Left lung (tissue), 10 donors: ENCODE results near the gene SYPL1. TPM values are rescaled to one million over a fixed set of nuclear protein-coding genes. Genes with fewer than 3 reads are reported as not detected.
A peak's percentile ranks its signal among the peaks of the same experiment; 100 is the strongest.

ENCODE experiments used
- ATAC-seq: fragments of 200-7000 bp; cut with Tn5 transposase; one replicate; pipeline ENCODE4 v1.9.1; 2020; ENCODE audit warnings: moderate library complexity
- DNase-seq, 4 donors: peaks; one replicate each; pipeline ENCODE4 v3.0.0-alpha.2; 2013 to 2020
- H3K27ac ChIP-seq, 2 donors: fragments of 200-600 bp; sonication (generic) in 1 of 2; one replicate each; pipeline versions ENCODE4 v1.5.0 to v1.8.0; 2020 to 2021
- H3K27me3 ChIP-seq, 2 donors: fragments of 200-600 bp; sonication (generic) in 1 of 2; one replicate each; pipeline versions ENCODE4 v1.5.0 to v1.8.0; 2020 to 2021
- H3K36me3 ChIP-seq, 2 donors: fragments of 200-600 bp; sonication (generic) in 1 of 2; one replicate each; pipeline versions ENCODE4 v1.5.0 to v1.8.0; 2020 to 2021
- H3K4me1 ChIP-seq, 2 donors: fragments of 200-600 bp; one replicate each; pipeline ENCODE4 v1.8.0; 2021
- H3K4me3 ChIP-seq, 2 donors: fragments of 200-600 bp; sonication (generic) in 1 of 2; one replicate each; pipeline versions ENCODE4 v1.5.0 to v1.8.0; 2020 to 2021; ENCODE audit warnings: mild to moderate bottlenecking in 1 of 2
- H3K9me3 ChIP-seq, 2 donors: fragments of 200-600 bp; sonication (generic) in 1 of 2; one replicate each; pipeline versions ENCODE4 v1.5.0 to v1.8.0; 2020 to 2021
- CTCF ChIP-seq, 2 donors: fragments of 200-600 bp; sonication (generic) in 1 of 2; IDR thresholded peaks; one replicate each; pipeline versions ENCODE4 v1.5.0 to v1.8.0; 2021; ENCODE audit warnings: antibody characterized with exemption in 2 of 2
- intact Hi-C, 2 donors: fragments of 100-400 bp; cut with DNase I; formaldehyde crosslinking; loops; one replicate each; pipeline versions ENCODE4 v1.11.2 to v1.14.2; 2022
- polyA plus RNA-seq, 6 donors: library from polyadenylated mRNA; unstranded; fragments of 120-200 nt; gene quantifications; one replicate each; pipeline ENCODE4 v1.2.1, GENCODE V29; 2013; ENCODE audit not compliant: insufficient read length in 6 of 6
- total RNA-seq, 2 donors: library from RNA; stranded (reverse); fragmentation: NEBNext Ultra II Directional; extraction: Animal tissue kit (Norgen Biotek cat#: 25700); gene quantifications; one replicate each; pipeline ENCODE4 v1.2.1, GENCODE V29; 2021
- donor health status: DM: no; HTN: yes; CAD: no.
- donor health status: DM: no; HTN: no; CAD: no.

The SYPL1 gene
- total and polyA plus RNA-seq, 8 donors, result 81.9 to 121 (median 110) TPM

GRCh38 chr7:106085015-106085414 is 27.1 kb downstream of the SYPL1 start:
- TF ChIP-seq CTCF (IDR thresholded peaks at IDR 0.05), result no peak
- H3K27me3 ChIP-seq, result no peaks in the 10 kb centered on the region
- no peak overlapping the region for H3K4me3 ChIP-seq
- H3K9me3 ChIP-seq, result no peaks in the 10 kb centered on the region
- H3K36me3 ChIP-seq, result peaks cover 0 to 20% of the 10 kb centered on the region in 2 donors
- intact Hi-C loops, result no loop called here
- no peak for DNase-seq
- H3K4me1 ChIP-seq, result peaks cover 0 to 2% of the 10 kb centered on the region in 2 donors
- no peak overlapping the region for H3K27ac ChIP-seq
- no peak for ATAC-seq

- intact Hi-C loops, result no loop called here
- ATAC-seq (no peak), DNase-seq (no peak)
- H3K27me3 ChIP-seq, result no peaks in the 10 kb centered on the region
- H3K9me3 ChIP-seq, result no peaks in the 10 kb centered on the region
- no peak overlapping the region for H3K27ac ChIP-seq
- TF ChIP-seq CTCF (IDR thresholded peaks at IDR 0.05), result no peak
- no peak overlapping the region for H3K4me3 ChIP-seq
- H3K36me3 ChIP-seq, result peaks cover 0 to 9% of the 10 kb centered on the region in 2 donors
- H3K4me1 ChIP-seq, result peaks cover 0 to 5% of the 10 kb centered on the region in 2 donors
These were observed 28.4 kb downstream of the SYPL1 start for GRCh38 chr7:106083717-106084116.

GRCh38 chr7:106082087-106082854 is 29.8 kb downstream of the SYPL1 start:
- no peak for TF ChIP-seq CTCF (IDR thresholded peaks at IDR 0.05)
- ATAC-seq (peak; percentile 83), DNase-seq (peak in 1 of 4 donors; percentile 70)
- intact Hi-C loops, result no loop called here
- Histone ChIP-seq H3K4me1 (peaks cover 0 to 5% of the 10 kb centered on the region in 2 donors), H3K4me3 (no peak overlapping the region), H3K36me3 (no peaks in the 10 kb centered on the region), H3K9me3 (no peaks in the 10 kb centered on the region), H3K27me3 (no peaks in the 10 kb centered on the region), H3K27ac (no peak overlapping the region)

GRCh38 chr7:106080300-106080987 is 31.7 kb downstream of the SYPL1 start:
- Histone ChIP-seq H3K36me3 (no peaks in the 10 kb centered on the region), H3K9me3 (no peaks in the 10 kb centered on the region), H3K4me1 (peaks cover 0 to 5% of the 10 kb centered on the region in 2 donors), H3K4me3 (no peak overlapping the region), H3K27me3 (no peaks in the 10 kb centered on the region), H3K27ac (no peak overlapping the region)
- DNase-seq, result no peak
- ATAC-seq, result no peak
- TF ChIP-seq CTCF (IDR thresholded peaks at IDR 0.05), result no peak
- intact Hi-C loops, result no loop called here

GRCh38 chr7:106076537-106076936 is 35.6 kb downstream of the SYPL1 start:
- Histone ChIP-seq H3K9me3 (no peaks in the 10 kb centered on the region), H3K4me1 (peaks cover 12 to 19% of the 10 kb centered on the region in 2 donors), H3K27ac (no peak overlapping the region), H3K27me3 (no peaks in the 10 kb centered on the region), H3K4me3 (no peak overlapping the region), H3K36me3 (no peaks in the 10 kb centered on the region)
- intact Hi-C loops, result no loop called here
- DNase-seq (no peak), ATAC-seq (no peak)
- TF ChIP-seq CTCF (IDR thresholded peaks at IDR 0.05), result no peak
